Measurements from ENCODE around the gene NUDT4.
A peak's percentile ranks its signal among the peaks of the same experiment; 100 is the strongest.
"Not testable (repeated sequence)": the region's sequence is repeated elsewhere in the genome, so short reads cannot be mapped to it uniquely, and the experiment has no call there.

The NUDT4 gene

GRCh38 chr12:93402333-93403311 lies 24.9 kb downstream of the NUDT4 start:
- no peak for DNase-seq

GRCh38 chr12:93403988-93404803 lies 26.5 kb downstream of the NUDT4 start:
- no peak for DNase-seq

GRCh38 chr12:93404961-93405849 lies 27.5 kb downstream of the NUDT4 start:
- DNase-seq, result no peak

- DNase-seq, result no peak
Measured at GRCh38 chr12:93407054-93407962, 29.6 kb downstream of the NUDT4 start.

- DNase-seq, result no peak
Measured at GRCh38 chr12:93407963-93408283, 30.2 kb downstream of the NUDT4 start.

GRCh38 chr12:93408813-93409212 lies 31.1 kb downstream of the NUDT4 start:
- no peak for DNase-seq

GRCh38 chr12:93409343-93410187 lies 31.8 kb downstream of the NUDT4 start:
- DNase-seq, result not testable (repeated sequence)

- DNase-seq, result not testable (repeated sequence)
Measured at GRCh38 chr12:93411060-93411459, 33.3 kb downstream of the NUDT4 start.

- DNase-seq, result not testable (repeated sequence)
Measured at GRCh38 chr12:93412396-93412795, 34.7 kb downstream of the NUDT4 start.

- DNase-seq, result no peak
Measured at GRCh38 chr12:93413064-93413463, 35.3 kb downstream of the NUDT4 start.

- DNase-seq, result no peak
Measured at GRCh38 chr12:93415723-93416464, 38.2 kb downstream of the NUDT4 start.

- no peak for DNase-seq
Measured at GRCh38 chr12:93417967-93418480, 40.3 kb downstream of the NUDT4 start.

GRCh38 chr12:93419388-93420034 lies 41.8 kb downstream of the NUDT4 start:
- peak; percentile 29 for DNase-seq

GRCh38 chr12:93422050-93422449 lies 44.3 kb downstream of the NUDT4 start:
- no peak for DNase-seq

GRCh38 chr12:93425736-93426411 lies 48.1 kb downstream of the NUDT4 start:
- no peak for DNase-seq

- DNase-seq, result no peak
Measured at GRCh38 chr12:93426412-93426805, 48.7 kb downstream of the NUDT4 start.

- no peak for DNase-seq
Measured at GRCh38 chr12:93427779-93428564, 50.2 kb downstream of the NUDT4 start.

GRCh38 chr12:93429448-93429847 lies 51.7 kb downstream of the NUDT4 start:
- no peak for DNase-seq

All from NCI-H524 treated with DMSO at 0.1 percent for 48 hours (cell line).